Measurements from ENCODE around the gene ZNF451. TPM values are rescaled to one million over a fixed set of nuclear protein-coding genes. Genes with fewer than 3 reads are reported as not detected.

Gene ZNF451
- total RNA-seq, 1 experiment from 2014 or later = 34.5 TPM

DNA sequence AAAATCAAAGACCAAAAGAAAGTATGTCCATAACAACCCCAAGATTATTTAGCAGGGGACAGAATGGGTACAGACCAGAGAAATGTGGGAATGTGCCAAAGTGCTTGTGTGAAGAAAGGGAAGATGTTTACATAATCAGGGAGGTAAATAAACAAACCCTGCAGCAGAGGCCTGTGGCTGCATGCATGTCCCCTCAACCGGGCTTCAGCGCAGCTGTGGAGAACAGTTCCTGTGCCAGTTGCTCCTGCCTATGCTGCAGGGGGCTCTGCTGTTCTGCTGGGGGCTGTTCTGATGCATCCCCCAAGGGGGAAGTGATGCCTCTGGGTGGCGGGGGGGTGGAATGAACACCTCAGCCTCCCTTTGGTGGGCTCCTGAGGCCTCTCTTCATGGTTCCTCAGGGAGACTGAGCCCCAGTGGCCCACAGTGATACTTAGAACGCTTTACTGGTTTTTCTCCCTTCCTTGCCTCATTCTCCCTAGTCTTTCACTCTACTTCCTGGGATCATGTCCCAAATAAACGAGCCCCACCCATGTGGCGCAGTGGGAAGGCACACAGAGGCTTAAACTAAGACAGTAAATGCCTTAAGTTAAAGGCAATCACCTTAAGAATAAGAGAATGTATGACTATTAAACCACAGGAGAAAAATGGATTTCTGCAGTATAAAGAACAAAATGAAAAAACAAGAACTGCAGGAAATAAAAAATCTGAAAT lies 109.1 kb downstream of the ZNF451 start:
- ATAC-seq (peak; percentile 24; the same call in 1 of the 2 replicates), DNase-seq (no peak)
- no peaks in the 10 kb centered on the region for H3K4me1 ChIP-seq (ENCODE audit: insufficient read depth, low read length)
- no peaks in the 10 kb centered on the region for H3K36me3 ChIP-seq (ENCODE audit: low read depth, low read length)
- CTCF ChIA-PET = interaction anchor here (1.2 kb wide), 1 partner anchor 69 kb away, joined by 5 read pairs; no protein-coding TSS in a partner anchor
- no peaks in the 10 kb centered on the region for H3K9me3 ChIP-seq (ENCODE audit: low read length)
- H3K27ac ChIP-seq (ENCODE audit: low read length) = no peak overlapping the region
- no peaks in the 10 kb centered on the region for H3F3A ChIP-seq (ENCODE audit: low read length, unreplicated experiment)
- H4K20me1 ChIP-seq (ENCODE audit: low read length) = no peaks in the 10 kb centered on the region
- H3K79me2 ChIP-seq (ENCODE audit: low read length) = no peaks in the 10 kb centered on the region
- no peak overlapping the region for H3K9ac ChIP-seq (ENCODE audit: low read length)
- H3K27me3 ChIP-seq (ENCODE audit: low read length) = no peaks in the 10 kb centered on the region
- no peak overlapping the region for H3K4me2 ChIP-seq (ENCODE audit: low read length)
- TF ChIP-seq EZH2 (IDR thresholded peaks at IDR 0.05; ENCODE audit: low read length, unreplicated experiment) = no peak
- TF ChIP-seq, protein P1, sequence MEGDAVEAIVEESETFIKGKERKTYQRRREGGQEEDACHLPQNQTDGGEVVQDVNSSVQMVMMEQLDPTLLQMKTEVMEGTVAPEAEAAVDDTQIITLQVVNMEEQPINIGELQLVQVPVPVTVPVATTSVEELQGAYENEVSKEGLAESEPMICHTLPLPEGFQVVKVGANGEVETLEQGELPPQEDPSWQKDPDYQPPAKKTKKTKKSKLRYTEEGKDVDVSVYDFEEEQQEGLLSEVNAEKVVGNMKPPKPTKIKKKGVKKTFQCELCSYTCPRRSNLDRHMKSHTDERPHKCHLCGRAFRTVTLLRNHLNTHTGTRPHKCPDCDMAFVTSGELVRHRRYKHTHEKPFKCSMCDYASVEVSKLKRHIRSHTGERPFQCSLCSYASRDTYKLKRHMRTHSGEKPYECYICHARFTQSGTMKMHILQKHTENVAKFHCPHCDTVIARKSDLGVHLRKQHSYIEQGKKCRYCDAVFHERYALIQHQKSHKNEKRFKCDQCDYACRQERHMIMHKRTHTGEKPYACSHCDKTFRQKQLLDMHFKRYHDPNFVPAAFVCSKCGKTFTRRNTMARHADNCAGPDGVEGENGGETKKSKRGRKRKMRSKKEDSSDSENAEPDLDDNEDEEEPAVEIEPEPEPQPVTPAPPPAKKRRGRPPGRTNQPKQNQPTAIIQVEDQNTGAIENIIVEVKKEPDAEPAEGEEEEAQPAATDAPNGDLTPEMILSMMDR (conservative IDR thresholded peaks at IDR 0.05; ENCODE audit: low read depth, low read length) = no peak
- no peak for TF ChIP-seq EZH2phosphoT487 (IDR thresholded peaks at IDR 0.05; ENCODE audit: borderline replicate concordance, low read length)
- H3K9me2 ChIP-seq (replicated peaks; ENCODE audit: low read length) = no peaks in the 10 kb centered on the region
- POLR2A ChIA-PET (ENCODE audit: unreplicated experiment) = no interaction called here
- H2AFZ ChIP-seq (ENCODE audit: low read length) = no peak overlapping the region
- no TSS peak for BruUV-seq (replicated peaks)
- H3K4me3 ChIP-seq (ENCODE audit: low read length) = no peak overlapping the region
- intact Hi-C loops (cut with micrococcal nuclease) = no loop called here

DNA sequence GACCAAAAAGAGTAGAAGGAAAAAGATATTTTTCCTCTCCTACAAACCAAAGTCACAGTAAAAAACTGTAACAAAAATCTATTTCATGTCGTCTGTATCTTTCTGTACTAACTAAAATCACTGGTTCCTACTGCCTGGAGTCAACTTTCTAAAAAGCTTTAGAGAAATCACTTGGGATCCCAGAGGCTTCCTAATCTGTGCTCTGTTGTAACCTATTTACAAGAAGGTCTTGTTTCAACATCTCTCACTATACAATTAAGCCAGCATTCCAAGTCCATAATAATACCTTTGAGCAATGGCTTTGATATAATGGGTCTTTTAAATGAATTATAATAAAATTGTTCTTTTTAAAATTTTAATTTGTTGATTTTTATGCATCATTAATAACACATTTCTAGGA lies 111.7 kb downstream of the ZNF451 start:
- Histone ChIP-seq H3K4me3 (ENCODE audit: low read length) (no peak overlapping the region), H3K4me1 (ENCODE audit: insufficient read depth, low read length) (no peaks in the 10 kb centered on the region), H3K79me2 (ENCODE audit: low read length) (no peaks in the 10 kb centered on the region), H3K27ac (ENCODE audit: low read length) (no peak overlapping the region), H4K20me1 (ENCODE audit: low read length) (no peaks in the 10 kb centered on the region), H3K9ac (ENCODE audit: low read length) (no peak overlapping the region), H3K27me3 (ENCODE audit: low read length) (no peaks in the 10 kb centered on the region), H3K4me2 (ENCODE audit: low read length) (no peak overlapping the region), H3K9me3 (ENCODE audit: low read length) (no peaks in the 10 kb centered on the region), H2AFZ (ENCODE audit: low read length) (no peak overlapping the region), H3K36me3 (ENCODE audit: low read depth, low read length) (no peaks in the 10 kb centered on the region), H3K9me2 (replicated peaks; ENCODE audit: low read length) (no peaks in the 10 kb centered on the region), H3F3A (ENCODE audit: low read length, unreplicated experiment) (no peaks in the 10 kb centered on the region)
- no peak for ATAC-seq
- POLR2A ChIA-PET (ENCODE audit: unreplicated experiment) = no interaction called here
- no TSS peak for BruUV-seq (replicated peaks)
- DNase-seq = no peak
- no peak for TF ChIP-seq EZH2 (IDR thresholded peaks at IDR 0.05; ENCODE audit: low read length, unreplicated experiment)
- TF ChIP-seq, protein P1 (conservative IDR thresholded peaks at IDR 0.05; ENCODE audit: low read depth, low read length) = no peak
- intact Hi-C loops (cut with micrococcal nuclease) = no loop called here
- CTCF ChIA-PET = interaction anchor here (0.6 kb wide), 1 partner anchor 12 kb away, joined by 5 read pairs; no protein-coding TSS in a partner anchor
